ENCODE measurements around the gene IL17D. TPM values are rescaled to one million over a fixed set of nuclear protein-coding genes. Genes with fewer than 3 reads are reported as not detected.
"Not testable (repeated sequence)": the region's sequence is repeated elsewhere in the genome, so short reads cannot be mapped to it uniquely, and the experiment has no call there.

Gene IL17D
- total RNA-seq (2014; rRNA removed; shearing (Covaris generic)), result 3.9 and 5.3 TPM in 2 replicates

DNA sequence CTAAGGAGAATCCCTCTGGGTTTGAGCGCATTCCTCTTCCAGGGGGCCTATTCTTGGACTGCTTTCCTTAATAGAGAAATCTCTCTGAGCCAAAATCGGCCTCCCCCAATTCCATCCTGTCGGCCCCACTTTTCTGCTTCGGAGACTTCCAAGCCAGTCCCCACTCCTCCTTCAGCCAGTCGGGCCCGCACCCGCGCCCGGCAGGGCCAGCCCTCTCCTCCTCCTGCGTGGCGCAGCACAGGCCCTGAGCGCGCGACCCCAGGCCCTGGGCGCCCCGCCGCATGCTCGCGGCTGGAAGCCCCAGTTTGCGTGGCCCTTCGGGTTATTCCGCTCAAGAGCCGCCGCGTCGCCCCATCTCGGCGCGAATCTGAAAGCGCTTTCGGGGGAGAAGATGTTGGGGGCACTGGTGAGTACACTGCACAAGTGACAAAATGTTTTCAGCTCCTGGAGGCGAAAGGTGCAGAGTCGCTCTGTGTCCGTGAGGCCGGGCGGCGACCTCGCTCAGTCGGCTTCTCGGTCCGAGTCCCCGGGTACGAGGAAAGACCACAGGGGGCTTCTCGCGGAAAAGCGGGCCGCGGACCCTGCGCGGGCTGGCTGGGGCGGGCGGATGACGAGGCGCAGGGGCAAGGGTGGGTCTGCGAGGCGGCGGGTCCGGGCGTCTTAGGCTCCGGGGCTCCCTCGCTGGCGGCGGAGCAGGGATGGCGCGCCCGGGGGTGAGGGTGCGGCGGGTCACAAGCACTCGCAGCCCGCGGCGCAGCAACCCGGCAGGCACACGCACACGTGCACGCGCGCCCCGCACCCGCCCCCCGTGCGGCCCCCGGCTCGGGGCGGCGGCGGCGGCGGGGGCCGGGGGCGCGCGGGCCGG is at the start of gene IL17D:
Gene IL17D, plus strand, starts transcription at position 785 of the 865 bp plus-strand sequence. CDS start 303 bp downstream, outside the sequence.
- peak; percentile 44 for DNase-seq (ENCODE audit: low spot score)

GRCh38 chr13:20654156-20654555 is 49.3 kb upstream of the IL17D start:
- no peak for DNase-seq (ENCODE audit: low spot score)

- DNase-seq (ENCODE audit: low spot score), result no peak
These were observed 45.0 kb upstream of the IL17D start for GRCh38 chr13:20658451-20659040.

- DNase-seq (ENCODE audit: low spot score), result no peak
These were observed 39.1 kb upstream of the IL17D start for GRCh38 chr13:20664351-20664750.

- no peak for DNase-seq (ENCODE audit: low spot score)
These were observed 36.6 kb upstream of the IL17D start for GRCh38 chr13:20666948-20667347.

DNA sequence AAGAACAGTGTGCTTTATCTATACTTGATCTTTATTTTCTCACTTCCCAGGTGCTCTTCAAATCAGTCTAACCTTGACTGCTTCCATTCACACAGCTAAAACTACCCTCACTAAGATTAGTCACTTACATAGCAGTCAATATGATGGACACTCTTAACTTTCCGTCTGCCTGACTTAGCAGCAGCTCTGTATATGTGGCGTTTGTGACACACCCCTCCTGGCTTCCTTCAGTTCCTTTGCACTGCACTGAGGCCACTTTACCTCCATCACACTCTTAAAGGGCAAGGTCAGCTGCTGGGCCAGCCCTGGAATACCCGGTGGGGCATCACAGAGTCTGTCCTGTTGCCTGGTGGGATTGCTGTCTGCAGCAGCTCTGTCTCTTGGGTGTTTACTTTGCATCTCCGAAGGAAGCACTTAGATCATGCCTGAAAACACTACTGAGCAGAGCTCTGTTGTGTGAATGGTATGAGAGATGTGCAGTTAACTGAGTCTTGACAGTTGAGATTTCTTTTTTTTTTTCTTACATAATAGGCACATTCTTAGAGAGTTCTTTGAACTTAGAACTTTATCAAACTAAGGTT is 35.6 kb upstream of the IL17D start:
- DNase-seq (ENCODE audit: low spot score), result no peak

GRCh38 chr13:20669162-20669561 is 34.3 kb upstream of the IL17D start:
- no peak for DNase-seq (ENCODE audit: low spot score)

GRCh38 chr13:20671789-20672188 is 31.7 kb upstream of the IL17D start:
- no peak for DNase-seq (ENCODE audit: low spot score)

- no peak for DNase-seq (ENCODE audit: low spot score)
These were observed 30.7 kb upstream of the IL17D start for GRCh38 chr13:20672772-20673171.

DNA sequence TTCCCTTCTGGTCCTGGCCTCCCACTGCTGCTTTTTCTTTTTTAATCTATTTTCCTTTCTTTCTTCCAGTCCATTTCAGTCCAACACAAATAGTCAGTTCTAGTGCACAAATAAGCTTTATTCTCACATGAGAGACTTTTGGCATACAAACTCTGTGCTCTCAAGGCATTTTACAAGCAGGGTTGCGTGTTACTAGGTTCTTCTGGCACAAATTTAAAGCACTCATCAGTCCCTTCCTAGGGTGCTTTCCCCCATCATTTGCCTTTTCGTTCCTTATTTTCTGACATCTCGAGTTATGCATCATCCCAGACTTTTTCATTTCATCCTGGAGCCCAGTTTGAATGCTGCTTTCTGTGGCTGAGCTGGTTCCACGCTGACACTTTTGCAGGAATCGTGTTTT is 29.8 kb upstream of the IL17D start:
- DNase-seq (ENCODE audit: low spot score), result no peak

DNA sequence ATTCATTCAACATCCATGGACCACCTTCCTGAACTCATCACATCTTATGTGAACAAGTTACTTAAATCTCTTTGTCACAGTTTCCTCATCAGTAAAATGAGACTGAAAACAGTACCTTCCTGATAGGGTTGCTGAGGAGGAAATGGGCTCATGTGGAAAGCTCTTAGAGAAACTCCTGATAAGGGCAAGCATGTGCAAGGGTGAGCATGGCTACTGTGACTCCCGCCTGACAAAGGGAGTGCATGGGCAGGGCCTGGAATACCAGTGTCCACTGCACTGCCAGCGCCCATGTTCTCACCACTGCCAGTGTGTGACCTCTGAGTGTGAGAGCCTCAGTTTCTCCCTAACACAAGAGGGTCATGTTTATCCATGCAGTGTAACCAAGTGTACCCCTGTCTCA is 27.3 kb upstream of the IL17D start:
- DNase-seq (ENCODE audit: low spot score), result peak; percentile 46

DNA sequence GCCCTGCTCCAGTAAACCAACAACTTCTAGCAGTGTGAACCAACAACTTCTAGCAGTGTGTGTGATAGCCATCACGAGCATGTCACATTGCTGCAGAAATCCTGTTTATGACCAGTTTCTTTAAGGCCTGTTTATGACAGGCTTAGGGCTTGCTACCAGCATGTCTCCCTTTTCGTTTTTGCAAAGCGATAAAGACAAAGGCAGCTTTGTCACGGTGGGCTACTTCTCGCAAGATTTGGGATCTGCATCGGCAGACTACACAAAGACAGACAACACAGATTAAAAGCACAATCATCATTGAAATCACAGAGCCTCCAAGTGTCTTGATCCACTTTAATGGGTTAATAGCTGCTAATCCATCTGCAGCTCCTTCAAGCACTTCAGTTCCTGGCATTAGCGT is 24.9 kb upstream of the IL17D start:
- DNase-seq (ENCODE audit: low spot score), result not testable (repeated sequence)

DNA sequence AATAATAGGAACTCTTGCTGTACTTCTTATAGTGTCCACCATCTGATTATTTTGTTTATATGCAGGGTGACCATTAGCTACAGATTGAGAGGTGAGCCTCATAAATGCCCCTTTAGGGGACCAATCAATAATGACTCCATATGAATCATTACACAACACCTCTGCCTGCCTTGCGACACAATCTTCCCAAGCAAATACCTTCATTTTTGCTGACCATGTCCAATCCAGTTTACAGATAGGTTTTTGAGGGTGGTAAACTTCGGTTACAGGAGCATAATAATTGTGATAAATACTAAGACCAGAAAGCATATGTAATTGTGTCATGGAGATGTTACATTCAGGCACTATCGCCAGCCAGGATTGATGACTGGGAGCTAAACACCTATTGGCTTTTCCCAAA is 23.6 kb upstream of the IL17D start:
- DNase-seq (ENCODE audit: low spot score), result no peak

- no peak for DNase-seq (ENCODE audit: low spot score)
These were observed 23.0 kb upstream of the IL17D start for GRCh38 chr13:20680416-20681080.

DNA sequence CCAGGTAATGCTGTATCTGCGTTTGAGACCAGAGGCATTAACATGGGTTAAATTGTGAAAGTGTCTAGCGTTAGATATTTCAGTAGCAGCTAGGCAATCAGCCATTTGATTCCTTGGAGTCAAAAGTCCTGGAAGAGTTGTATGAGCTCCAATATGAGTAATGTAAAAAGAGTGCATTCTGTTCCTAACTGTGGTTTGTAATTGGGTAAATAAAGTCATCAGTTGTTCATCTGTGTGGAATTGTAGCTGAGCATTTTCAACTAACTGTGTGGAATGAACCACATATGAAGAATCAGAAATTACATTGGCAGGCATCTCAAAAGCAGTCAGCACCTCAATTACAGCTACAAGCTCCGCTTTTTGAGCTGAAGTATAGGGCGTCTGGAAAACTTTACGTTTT is 22.0 kb upstream of the IL17D start:
- not testable (repeated sequence) for DNase-seq (ENCODE audit: low spot score)

- no peak for DNase-seq (ENCODE audit: low spot score)
These were observed 21.4 kb upstream of the IL17D start for GRCh38 chr13:20682061-20682460.

DNA sequence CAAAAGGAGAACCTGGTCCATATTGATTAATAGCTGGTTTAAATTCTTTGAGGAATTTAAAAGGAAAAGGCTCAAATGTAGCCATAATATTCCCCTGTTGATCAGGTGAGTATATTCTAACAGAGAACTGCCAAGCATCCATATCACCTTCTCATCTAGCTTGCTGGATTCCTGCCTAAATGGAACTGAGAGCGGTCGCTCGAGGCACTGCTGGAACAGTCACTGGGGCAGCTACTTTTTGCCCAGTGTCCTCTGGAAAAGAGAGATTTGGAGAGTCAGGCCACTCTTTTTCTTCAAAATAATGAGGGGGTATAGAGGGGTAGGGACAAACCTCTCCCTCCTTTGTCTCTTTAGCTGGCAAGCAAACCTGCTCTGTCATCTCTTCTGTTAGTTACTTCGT is 19.5 kb upstream of the IL17D start:
- no peak for DNase-seq (ENCODE audit: low spot score)

DNA sequence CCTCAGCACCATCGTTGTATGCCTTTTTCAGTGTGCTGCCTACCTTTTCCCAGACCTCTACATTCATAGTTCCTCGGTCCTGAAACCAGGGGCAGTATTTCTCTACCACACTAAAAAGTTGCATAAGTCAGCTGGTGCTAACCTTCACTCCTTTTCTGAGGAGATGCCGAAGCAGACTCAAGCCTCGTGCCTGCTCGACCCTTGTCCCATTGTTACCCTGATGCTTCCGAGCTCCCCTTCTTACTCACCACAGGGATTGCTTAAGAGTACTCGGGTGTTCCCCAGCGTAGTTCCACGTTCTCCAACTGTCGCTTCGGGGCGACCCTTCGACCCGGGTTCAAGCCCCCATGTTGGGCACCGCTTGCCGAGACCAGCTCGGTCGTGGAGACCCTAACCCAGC is 19.0 kb upstream of the IL17D start:
- DNase-seq (ENCODE audit: low spot score), result no peak

DNA sequence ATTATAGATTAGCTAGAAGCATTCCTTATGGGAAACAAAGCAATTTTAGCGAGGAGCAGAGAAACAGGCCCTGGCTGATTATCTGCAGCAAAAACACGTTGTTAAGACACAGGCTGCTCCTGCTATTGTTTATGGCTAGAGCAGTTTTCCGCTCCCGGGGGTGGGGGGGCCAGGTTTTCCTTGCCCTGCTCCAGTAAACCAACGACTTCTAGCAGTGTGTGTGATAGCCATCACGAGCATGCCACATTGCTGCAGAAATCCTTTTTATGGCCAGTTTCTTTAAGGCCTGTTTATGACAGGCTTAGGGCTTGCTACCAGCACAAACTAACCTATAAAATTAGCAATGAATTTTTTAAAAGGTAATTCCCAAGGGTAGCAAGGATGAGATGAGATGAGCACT is 18.4 kb upstream of the IL17D start:
- DNase-seq (ENCODE audit: low spot score), result no peak

DNA sequence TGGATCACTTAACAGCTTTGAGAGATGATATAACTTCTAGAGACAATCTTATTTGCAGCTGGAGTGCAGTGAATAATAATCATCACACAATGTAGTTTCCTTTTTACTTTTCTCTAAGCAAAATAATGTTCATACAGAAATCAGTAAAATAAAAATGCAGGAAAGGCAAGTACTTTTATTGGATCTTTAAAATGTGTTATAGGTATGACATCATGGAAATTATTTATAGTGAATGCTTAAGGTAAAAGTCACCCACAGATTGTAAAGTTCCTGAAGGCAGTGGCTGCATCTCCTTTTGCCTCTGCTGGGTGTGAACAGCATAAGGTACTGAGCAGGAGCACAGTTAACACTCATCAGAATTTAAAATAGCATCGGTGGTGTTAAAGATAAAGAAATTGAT is 17.3 kb upstream of the IL17D start:
- no peak for DNase-seq (ENCODE audit: low spot score)

DNA sequence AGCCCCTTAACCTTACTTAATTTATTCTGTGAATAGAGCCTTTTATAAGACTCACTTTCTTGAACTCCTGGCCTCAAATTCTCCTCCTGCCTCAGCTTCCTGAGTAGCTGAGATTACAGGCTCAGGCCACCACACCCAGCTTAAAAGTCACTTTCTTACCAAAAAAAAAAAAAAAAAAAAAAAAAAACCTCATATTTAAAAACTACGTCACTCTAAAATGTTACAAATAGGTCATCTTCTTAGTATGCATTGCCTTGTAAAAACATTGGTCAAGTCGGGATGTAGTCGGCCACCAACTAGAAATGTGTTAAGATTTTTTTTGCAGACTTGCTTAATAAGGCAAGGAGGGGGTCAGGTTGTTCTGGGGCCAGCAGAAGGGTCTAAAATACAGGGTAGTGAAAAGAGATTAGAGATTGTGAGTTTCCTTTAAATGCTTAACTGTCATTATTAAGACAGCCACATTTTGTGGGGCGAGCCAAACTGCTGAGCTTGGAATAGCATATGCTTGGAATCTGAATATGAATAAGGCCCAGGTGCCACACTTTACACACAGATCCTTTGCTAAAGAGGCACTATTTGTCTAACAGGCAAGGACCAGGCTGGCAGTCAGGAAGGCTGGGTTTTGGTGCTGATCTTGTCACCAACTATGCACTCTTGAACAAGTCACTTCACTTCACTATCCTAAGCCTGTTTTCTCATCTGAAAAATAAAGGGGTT is 16.5 kb upstream of the IL17D start:
- DNase-seq (ENCODE audit: low spot score), result no peak

DNA sequence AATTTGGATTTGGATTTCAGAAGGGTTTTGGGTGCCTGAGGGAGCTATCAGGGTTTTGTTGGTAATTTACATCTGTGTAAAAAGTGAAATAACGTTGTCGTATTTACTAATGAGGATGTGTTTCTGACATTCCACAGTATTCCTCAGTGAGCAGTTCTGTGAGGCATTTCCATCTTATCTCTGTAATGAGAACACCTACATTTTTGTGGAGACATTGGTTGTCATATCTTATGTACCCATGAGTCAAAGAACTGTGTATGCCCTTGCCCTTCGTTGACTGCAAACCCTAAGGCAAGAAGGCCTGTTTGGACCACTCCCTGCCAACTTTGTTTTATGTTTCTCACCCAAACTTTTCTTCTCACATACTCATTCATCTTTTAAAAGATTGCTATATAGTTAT is 14.2 kb upstream of the IL17D start:
- no peak for DNase-seq (ENCODE audit: low spot score)

Measured in HT-29 (cell line).